ENCODE results near the gene IMPDH1. TPM values are rescaled to one million over a fixed set of nuclear protein-coding genes. Genes with fewer than 3 reads are reported as not detected.

The IMPDH1 gene
- total and polyA plus RNA-seq, 9 of the 15 experiments (the other 6 are each of a cell fraction or from before 2014, with no cell fraction given): 0.80 to 118 (median 64.3) TPM

DNA sequence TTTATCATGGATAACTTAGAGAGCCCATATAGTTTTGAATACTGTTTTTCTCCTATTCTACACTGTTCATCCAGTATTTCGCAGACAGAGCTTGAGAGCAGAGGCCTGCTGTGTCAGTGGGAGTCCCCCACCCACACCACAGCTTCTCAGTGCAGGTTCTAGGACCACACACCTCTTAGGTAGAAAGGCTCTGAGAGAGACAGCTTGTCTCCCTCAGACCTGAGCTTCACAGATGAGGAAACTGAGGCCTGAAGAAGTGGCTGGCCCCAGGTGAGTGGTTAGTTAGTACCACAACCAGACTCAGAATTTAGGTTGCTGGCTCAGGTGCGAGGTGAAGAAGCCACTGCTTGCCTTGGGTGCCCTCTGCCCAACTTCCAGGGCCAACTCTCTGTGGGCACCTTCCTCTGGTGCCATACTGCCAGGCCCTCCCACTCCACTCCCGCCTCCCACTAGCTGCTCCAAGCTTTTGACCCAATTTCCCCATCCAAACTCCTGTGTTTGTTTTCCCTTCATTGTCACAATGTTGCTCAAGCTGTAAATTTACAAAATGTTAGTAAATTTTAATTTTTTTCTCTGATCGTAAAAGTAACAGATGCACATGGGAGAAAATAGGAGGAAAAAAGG lies 38.3 kb upstream of the IMPDH1 start (continued):
- no peak for TF ChIP-seq SMAD2 (IDR thresholded peaks at IDR 0.05; ENCODE audit: low read depth, low read length)
- TF ChIP-seq, protein P1, sequence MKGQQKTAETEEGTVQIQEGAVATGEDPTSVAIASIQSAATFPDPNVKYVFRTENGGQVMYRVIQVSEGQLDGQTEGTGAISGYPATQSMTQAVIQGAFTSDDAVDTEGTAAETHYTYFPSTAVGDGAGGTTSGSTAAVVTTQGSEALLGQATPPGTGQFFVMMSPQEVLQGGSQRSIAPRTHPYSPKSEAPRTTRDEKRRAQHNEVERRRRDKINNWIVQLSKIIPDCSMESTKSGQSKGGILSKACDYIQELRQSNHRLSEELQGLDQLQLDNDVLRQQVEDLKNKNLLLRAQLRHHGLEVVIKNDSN (CRISPR knock-in tag; IDR thresholded peaks at IDR 0.05): no peak
- TF ChIP-seq XRCC5 (IDR thresholded peaks at IDR 0.05; ENCODE audit: low read depth, low read length): no peak
- TF ChIP-seq POLR3G (IDR thresholded peaks at IDR 0.05; ENCODE audit: extremely low read depth, insufficient read length, insufficient replicate concordance): no peak
- TF ChIP-seq, protein P2, sequence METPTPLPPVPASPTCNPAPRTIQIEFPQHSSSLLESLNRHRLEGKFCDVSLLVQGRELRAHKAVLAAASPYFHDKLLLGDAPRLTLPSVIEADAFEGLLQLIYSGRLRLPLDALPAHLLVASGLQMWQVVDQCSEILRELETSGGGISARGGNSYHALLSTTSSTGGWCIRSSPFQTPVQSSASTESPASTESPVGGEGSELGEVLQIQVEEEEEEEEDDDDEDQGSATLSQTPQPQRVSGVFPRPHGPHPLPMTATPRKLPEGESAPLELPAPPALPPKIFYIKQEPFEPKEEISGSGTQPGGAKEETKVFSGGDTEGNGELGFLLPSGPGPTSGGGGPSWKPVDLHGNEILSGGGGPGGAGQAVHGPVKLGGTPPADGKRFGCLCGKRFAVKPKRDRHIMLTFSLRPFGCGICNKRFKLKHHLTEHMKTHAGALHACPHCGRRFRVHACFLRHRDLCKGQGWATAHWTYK (CRISPR knock-in tag; IDR thresholded peaks at IDR 0.05): no peak
- no peak for TF ChIP-seq MEIS2 (IDR thresholded peaks at IDR 0.05; ENCODE audit: partially characterized antibody)

DNA sequence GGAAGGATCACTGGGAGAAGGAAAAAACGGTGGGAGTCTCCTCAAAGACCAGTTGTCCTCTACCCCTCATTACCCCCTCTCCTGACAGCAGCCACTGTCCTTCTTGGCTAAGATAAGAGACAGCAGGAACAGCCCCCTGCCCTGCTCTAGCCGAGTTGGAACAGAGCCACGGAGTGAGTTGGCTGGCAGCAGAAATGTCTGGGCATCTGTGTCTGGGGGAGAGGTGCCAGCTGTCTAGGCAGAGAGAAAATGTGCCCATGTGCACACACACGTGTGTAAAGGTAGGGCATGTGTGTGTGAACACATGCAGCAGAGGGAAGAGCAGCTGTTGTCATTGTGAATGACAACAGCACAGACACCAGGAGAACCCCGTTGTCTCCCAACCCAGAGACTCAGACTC lies 36.5 kb upstream of the IMPDH1 start:
- peak; percentile 45 for ATAC-seq
- Histone ChIP-seq H3K27ac (ENCODE audit: extremely low read depth, low read depth, low read length) (no peak overlapping the region), H3K79me2 (ENCODE audit: control insufficient read depth, insufficient read depth, low read length) (no peaks in the 10 kb centered on the region), H3K36me3 (ENCODE audit: control insufficient read depth, insufficient read depth, low read length) (no peaks in the 10 kb centered on the region), H3K4me2 (ENCODE audit: insufficient read depth, low read length) (peak overlapping the region; percentile 23; the same call in 1 of the 2 replicates), H3K4me3 (no peak overlapping the region), H3K9me1 (ENCODE audit: control insufficient read depth, insufficient read depth, low read length) (no peaks in the 10 kb centered on the region), H4K20me1 (replicated peaks; ENCODE audit: control insufficient read depth, insufficient read depth, low read length) (no peaks in the 10 kb centered on the region), H3K9ac (ENCODE audit: insufficient read depth in 1 of 2, low read depth in 2 of 2, low read length in 2 of 2) (peak overlapping the region in 1 of 2 experiments; percentile 69; a peak in 1 of 4 replicates), H3K9me3 (replicated peaks; ENCODE audit: control insufficient read depth, insufficient read depth, low read depth, low read length) (no peaks in the 10 kb centered on the region), H3K27me3 (ENCODE audit: control insufficient read depth in 2 of 2, insufficient read depth in 2 of 2, low read length in 2 of 2) (no peaks in the 10 kb centered on the region), H2AFZ (ENCODE audit: low read depth, low read length) (peak overlapping the region; percentile 82), H3K4me1 (replicated peaks in 1 of 2; ENCODE audit: control insufficient read depth in 2 of 2, insufficient read depth in 2 of 2, low read length in 2 of 2) (peaks cover 0 to 8% of the 10 kb centered on the region in 2 experiments; a peak in 3 of 5 replicates)
- ChIA-PET CTCF (ENCODE audit: low intra/inter-chr PET ratio) (no interaction called here), POLR2A (interaction anchor here (0.9 to 1.5 kb wide), 2 partner anchors 9 kb away, joined by 3 to 4 read pairs; partner anchors contain the start of gene HILPDA)
- 7% methylated on average over 5 of the region's 5 CpGs for WGBS (ENCODE audit: insufficient coverage, low coverage, missing lambda C conversion rate)
- in situ Hi-C loops (cut with MboI) (no loop called here), intact Hi-C loops (cut with micrococcal nuclease) (no loop called here)
- DNase-seq (ENCODE audit: extremely low read depth in 1 of 4, low spot score in 3 of 4): no peak
- no peak for FAIRE-seq
- no TSS peak for BruUV-seq (replicated peaks)
- TF ChIP-seq MIER1 (IDR thresholded peaks at IDR 0.05; ENCODE audit: low read depth) (no peak), NFIC (IDR thresholded peaks at IDR 0.05) (peak; percentile 61), HDAC8 (tag; IDR thresholded peaks at IDR 0.05) (no peak), KDM4B (IDR thresholded peaks at IDR 0.05; ENCODE audit: borderline replicate concordance in 2 of 2, low read depth in 1 of 2) (no peak), XRCC5 (IDR thresholded peaks at IDR 0.05; ENCODE audit: low read depth, low read length) (no peak), ZNF830 (CRISPR knock-in tag; IDR thresholded peaks at IDR 0.05) (no peak)
- TF ChIP-seq, protein P3, sequence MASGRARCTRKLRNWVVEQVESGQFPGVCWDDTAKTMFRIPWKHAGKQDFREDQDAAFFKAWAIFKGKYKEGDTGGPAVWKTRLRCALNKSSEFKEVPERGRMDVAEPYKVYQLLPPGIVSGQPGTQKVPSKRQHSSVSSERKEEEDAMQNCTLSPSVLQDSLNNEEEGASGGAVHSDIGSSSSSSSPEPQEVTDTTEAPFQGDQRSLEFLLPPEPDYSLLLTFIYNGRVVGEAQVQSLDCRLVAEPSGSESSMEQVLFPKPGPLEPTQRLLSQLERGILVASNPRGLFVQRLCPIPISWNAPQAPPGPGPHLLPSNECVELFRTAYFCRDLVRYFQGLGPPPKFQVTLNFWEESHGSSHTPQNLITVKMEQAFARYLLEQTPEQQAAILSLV (tag; IDR thresholded peaks at IDR 0.05): no peak
- TF ChIP-seq, protein P4, sequence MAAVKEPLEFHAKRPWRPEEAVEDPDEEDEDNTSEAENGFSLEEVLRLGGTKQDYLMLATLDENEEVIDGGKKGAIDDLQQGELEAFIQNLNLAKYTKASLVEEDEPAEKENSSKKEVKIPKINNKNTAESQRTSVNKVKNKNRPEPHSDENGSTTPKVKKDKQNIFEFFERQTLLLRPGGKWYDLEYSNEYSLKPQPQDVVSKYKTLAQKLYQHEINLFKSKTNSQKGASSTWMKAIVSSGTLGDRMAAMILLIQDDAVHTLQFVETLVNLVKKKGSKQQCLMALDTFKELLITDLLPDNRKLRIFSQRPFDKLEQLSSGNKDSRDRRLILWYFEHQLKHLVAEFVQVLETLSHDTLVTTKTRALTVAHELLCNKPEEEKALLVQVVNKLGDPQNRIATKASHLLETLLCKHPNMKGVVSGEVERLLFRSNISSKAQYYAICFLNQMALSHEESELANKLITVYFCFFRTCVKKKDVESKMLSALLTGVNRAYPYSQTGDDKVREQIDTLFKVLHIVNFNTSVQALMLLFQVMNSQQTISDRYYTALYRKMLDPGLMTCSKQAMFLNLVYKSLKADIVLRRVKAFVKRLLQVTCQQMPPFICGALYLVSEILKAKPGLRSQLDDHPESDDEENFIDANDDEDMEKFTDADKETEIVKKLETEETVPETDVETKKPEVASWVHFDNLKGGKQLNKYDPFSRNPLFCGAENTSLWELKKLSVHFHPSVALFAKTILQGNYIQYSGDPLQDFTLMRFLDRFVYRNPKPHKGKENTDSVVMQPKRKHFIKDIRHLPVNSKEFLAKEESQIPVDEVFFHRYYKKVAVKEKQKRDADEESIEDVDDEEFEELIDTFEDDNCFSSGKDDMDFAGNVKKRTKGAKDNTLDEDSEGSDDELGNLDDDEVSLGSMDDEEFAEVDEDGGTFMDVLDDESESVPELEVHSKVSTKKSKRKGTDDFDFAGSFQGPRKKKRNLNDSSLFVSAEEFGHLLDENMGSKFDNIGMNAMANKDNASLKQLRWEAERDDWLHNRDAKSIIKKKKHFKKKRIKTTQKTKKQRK (IDR thresholded peaks at IDR 0.05; ENCODE audit: borderline replicate concordance, low read depth, low read length): no peak
